ENCODE results near the gene ACVR1. TPM values are rescaled to one million over a fixed set of nuclear protein-coding genes. Genes with fewer than 3 reads are reported as not detected.

The ACVR1 gene
- total RNA-seq, 3 donors from 2014 or later = 14.7 to 38.4 (median 15.8) TPM

DNA sequence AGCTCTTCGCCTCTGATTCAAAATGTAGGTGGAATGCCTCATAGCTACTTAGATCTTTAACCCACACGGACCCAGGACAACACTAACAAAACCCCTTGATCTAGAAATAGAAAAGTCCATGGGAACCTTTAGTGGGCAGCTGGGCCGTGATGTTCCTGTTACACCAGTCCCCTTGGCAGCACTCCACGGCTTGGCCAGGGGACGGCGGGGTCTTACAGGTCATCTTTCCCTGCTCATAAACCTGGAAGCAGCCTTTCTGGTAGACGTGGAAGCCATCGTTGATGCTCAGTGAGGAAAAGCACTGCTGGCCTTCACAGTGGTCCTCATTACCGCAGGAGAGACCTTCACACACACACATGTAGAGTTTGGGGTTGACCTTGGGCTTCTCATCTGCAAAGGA is 95.9 kb downstream of the ACVR1 start:
- Histone ChIP-seq H3K4me3 (no peak overlapping the region), H3K9me3 (no peaks in the 10 kb centered on the region), H3K4me1 (ENCODE audit: low read depth) (peaks cover 23% of the 10 kb centered on the region), H3K36me3 (ENCODE audit: low read depth) (no peaks in the 10 kb centered on the region)
- ATAC-seq (no peak), DNase-seq (no peak)
- intact Hi-C loops (cut with DNase I, micrococcal nuclease) = loop anchor here in 1 of 2 donors (5.0 kb wide), 1 partner anchor 97 kb away; the partner anchor contains the start of gene ACVR1
- TF ChIP-seq, protein P1, sequence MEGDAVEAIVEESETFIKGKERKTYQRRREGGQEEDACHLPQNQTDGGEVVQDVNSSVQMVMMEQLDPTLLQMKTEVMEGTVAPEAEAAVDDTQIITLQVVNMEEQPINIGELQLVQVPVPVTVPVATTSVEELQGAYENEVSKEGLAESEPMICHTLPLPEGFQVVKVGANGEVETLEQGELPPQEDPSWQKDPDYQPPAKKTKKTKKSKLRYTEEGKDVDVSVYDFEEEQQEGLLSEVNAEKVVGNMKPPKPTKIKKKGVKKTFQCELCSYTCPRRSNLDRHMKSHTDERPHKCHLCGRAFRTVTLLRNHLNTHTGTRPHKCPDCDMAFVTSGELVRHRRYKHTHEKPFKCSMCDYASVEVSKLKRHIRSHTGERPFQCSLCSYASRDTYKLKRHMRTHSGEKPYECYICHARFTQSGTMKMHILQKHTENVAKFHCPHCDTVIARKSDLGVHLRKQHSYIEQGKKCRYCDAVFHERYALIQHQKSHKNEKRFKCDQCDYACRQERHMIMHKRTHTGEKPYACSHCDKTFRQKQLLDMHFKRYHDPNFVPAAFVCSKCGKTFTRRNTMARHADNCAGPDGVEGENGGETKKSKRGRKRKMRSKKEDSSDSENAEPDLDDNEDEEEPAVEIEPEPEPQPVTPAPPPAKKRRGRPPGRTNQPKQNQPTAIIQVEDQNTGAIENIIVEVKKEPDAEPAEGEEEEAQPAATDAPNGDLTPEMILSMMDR (IDR thresholded peaks at IDR 0.05) = no peak

DNA sequence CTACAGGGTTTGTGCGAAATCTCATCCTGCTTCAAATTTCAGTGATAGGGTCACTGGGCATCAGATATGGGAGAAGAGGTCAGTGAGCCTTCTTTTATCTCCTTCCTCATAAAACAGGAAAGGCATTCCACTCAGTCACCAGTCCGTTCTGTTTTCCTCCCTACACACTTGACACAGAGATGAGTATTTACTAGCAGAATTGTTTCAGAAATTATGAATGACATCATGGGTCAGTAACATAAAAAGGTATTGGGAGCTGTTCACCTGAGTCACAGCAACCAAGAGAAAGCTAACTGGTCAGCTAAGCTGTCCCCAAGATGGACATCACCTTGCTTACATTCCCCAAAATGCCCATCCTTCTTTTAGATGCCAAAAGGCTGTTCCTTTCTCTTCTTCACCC is 96.3 kb downstream of the ACVR1 start:
- TF ChIP-seq, protein P1 (IDR thresholded peaks at IDR 0.05) = no peak
- ATAC-seq = no peak
- Histone ChIP-seq H3K9me3 (no peaks in the 10 kb centered on the region), H3K36me3 (ENCODE audit: low read depth) (no peaks in the 10 kb centered on the region), H3K4me1 (ENCODE audit: low read depth) (peaks cover 21% of the 10 kb centered on the region), H3K4me3 (no peak overlapping the region)
- DNase-seq = no peak
- intact Hi-C loops (cut with DNase I, micrococcal nuclease) = loop anchor here in 1 of 2 donors (5.0 kb wide), 1 partner anchor 98 kb away; the partner anchor contains the start of gene ACVR1

DNA sequence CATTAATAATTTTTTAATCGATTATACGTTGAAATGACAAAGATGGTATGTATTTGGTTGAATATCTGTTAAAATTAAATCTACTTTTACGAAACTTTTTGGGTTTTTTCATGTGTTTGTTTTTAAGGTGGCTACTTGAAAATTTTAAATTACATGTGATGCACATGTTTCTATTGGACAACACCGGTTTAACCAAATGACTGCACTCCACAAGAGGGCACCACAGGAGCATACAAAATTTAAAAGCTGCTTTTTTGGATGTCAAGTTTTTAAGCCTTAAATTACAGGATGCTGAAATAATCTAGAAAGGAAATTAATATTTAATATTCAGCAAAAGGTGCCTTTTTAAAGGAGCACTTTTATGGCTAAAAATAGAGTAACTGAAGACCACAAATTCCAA is 98.7 kb downstream of the ACVR1 start:
- intact Hi-C loops (cut with DNase I, micrococcal nuclease) = loop anchor here in 1 of 2 donors (2.0 kb wide), 1 partner anchor 233 kb away; no protein-coding TSS in a partner anchor

DNA sequence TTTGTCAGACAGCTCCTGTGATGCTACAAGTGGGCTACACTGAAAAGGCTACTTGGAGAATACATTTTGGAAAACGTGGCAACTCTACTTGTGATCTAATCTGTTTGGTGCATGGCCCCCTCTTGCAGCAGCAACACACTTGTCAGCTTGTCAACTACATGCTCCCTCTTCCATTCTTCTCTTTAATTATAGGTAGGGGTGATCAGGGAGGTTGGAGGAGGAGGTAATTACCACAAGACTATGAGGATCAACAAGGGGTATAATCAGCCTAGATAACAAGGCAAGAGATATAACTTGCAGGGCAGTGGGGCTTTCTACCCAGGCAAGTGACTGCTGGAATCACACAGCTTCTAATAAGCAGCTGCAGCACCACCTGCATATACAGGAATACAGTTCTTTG is 104.9 kb downstream of the ACVR1 start:
- TF ChIP-seq, protein P1 (IDR thresholded peaks at IDR 0.05) = no peak
- Histone ChIP-seq H3K4me3 (no peak overlapping the region), H3K36me3 (ENCODE audit: low read depth) (no peaks in the 10 kb centered on the region), H3K9me3 (no peaks in the 10 kb centered on the region), H3K4me1 (ENCODE audit: low read depth) (no peaks in the 10 kb centered on the region)
- DNase-seq = no peak
- intact Hi-C loops (cut with DNase I, micrococcal nuclease) = loop anchor here in 1 of 2 donors (5.0 kb wide), 1 partner anchor 236 kb away; no protein-coding TSS in a partner anchor
- no peak for ATAC-seq

More for the DNA sequence above, 98.7 kb downstream of the ACVR1 start:
- H3K4me3 ChIP-seq = no peak overlapping the region
- no peaks in the 10 kb centered on the region for H3K9me3 ChIP-seq
- ATAC-seq = no peak
- peak in 2 of 3 donors; percentile 18 to 77 for DNase-seq
- TF ChIP-seq, protein P1 (IDR thresholded peaks at IDR 0.05) = peak; percentile 43
- H3K36me3 ChIP-seq (ENCODE audit: low read depth) = no peaks in the 10 kb centered on the region
- H3K4me1 ChIP-seq (ENCODE audit: low read depth) = no peaks in the 10 kb centered on the region

DNA sequence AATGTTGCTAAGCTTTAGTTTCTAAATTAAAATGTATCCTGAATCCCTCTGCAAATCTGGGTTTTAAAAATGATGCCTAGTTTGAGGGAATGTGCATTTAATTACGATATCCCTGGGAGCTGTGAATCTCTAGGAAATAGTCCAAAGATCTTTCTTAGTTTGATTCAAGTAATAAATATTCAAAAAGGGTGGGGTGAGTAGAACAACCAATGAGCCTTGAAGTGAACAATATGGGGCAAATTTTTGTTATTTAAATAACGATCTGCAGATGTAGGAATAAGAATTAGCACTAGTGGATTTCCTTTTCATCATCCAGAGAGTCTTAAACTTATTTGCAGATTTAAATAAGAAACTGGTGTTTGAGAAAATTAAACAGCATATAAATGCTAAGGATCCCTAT is 106.3 kb downstream of the ACVR1 start:
- TF ChIP-seq, protein P1 (IDR thresholded peaks at IDR 0.05) = no peak
- H3K36me3 ChIP-seq (ENCODE audit: low read depth) = no peaks in the 10 kb centered on the region
- intact Hi-C loops (cut with DNase I, micrococcal nuclease) = loop anchor here in 1 of 2 donors (5.0 to 10.0 kb wide), 2 partner anchors 237 to 265 kb away; no protein-coding TSS in a partner anchor
- no peaks in the 10 kb centered on the region for H3K4me1 ChIP-seq (ENCODE audit: low read depth)
- H3K4me3 ChIP-seq = no peak overlapping the region
- ATAC-seq = no peak
- no peaks in the 10 kb centered on the region for H3K9me3 ChIP-seq
- DNase-seq = no peak

All from mucosa of descending colon (tissue), 3 donors.